ENCODE results near the gene PRKACA.

Gene PRKACA

GRCh38 chr19:14145381-14145780, 27.8 kb upstream of the PRKACA start:
- TF ChIP-seq, protein P1, sequence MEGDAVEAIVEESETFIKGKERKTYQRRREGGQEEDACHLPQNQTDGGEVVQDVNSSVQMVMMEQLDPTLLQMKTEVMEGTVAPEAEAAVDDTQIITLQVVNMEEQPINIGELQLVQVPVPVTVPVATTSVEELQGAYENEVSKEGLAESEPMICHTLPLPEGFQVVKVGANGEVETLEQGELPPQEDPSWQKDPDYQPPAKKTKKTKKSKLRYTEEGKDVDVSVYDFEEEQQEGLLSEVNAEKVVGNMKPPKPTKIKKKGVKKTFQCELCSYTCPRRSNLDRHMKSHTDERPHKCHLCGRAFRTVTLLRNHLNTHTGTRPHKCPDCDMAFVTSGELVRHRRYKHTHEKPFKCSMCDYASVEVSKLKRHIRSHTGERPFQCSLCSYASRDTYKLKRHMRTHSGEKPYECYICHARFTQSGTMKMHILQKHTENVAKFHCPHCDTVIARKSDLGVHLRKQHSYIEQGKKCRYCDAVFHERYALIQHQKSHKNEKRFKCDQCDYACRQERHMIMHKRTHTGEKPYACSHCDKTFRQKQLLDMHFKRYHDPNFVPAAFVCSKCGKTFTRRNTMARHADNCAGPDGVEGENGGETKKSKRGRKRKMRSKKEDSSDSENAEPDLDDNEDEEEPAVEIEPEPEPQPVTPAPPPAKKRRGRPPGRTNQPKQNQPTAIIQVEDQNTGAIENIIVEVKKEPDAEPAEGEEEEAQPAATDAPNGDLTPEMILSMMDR (IDR thresholded peaks at IDR 0.05; ENCODE audit: unreplicated experiment in 3 of 3) = no peak
- peaks cover 23% of the 10 kb centered on the region for H3K4me1 Mint-ChIP-seq
- H3K27ac Mint-ChIP-seq = peak overlapping the region in 1 of 3 experiments; percentile 34
- no peak overlapping the region for H3K4me3 Mint-ChIP-seq
- H3K9me3 Mint-ChIP-seq = no peaks in the 10 kb centered on the region
- H3K27me3 Mint-ChIP-seq (ENCODE audit: low read depth) = peaks cover 4% of the 10 kb centered on the region
- H3K36me3 Mint-ChIP-seq (ENCODE audit: low read depth) = no peaks in the 10 kb centered on the region

DNA sequence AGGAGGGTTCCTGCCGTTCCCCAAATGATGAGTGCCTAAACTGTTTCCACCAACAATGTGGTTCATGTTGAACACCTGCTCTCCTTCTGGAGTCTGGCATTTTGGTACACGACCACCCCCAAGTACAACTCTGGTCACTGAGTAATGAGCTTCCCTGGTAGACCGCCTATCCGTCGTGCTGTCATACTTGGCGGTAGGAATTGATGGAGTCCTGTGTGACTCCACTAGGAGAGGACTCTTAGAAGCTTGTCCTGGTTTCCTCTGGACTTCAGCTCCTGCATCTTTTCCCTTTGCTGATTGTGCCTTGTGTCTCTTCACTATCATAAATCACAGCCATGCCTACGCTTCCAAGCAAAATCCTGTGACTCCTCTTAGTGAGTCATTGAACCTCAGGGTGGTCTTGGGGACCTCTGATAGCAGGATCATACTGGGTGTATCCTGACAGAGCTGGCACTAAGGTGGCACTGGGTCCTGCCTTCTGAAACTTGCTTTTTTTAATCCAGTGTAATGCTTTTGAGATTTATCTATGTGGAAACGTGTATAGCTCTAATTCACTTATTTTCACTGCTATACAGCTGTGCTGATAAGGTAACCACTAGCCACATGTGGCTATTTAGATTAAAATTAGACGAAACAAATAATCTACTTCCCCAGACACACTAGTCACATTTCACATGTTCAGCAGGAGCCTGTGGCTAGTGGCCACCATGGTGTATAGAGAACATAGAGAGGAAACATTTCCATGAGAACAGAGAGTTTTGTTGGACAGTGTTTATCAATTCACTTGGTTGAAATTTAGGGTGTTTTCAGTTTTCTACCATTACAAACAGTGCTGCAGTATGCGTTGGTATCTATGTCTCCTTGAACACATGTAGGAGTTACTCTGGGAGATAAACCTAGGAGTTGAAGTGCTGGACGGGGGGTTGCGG, 25.0 kb upstream of the PRKACA start:
- TF ChIP-seq, protein P1 (IDR thresholded peaks at IDR 0.05; ENCODE audit: unreplicated experiment in 3 of 3) = no peak
- Mint-ChIP-seq H3K4me3 (no peak overlapping the region), H3K9me3 (no peaks in the 10 kb centered on the region), H3K27ac (peak overlapping the region in 1 of 3 experiments; percentile 23), H3K36me3 (ENCODE audit: low read depth) (no peaks in the 10 kb centered on the region), H3K4me1 (peaks cover 17% of the 10 kb centered on the region), H3K27me3 (ENCODE audit: low read depth) (no peaks in the 10 kb centered on the region)

- TF ChIP-seq, protein P1 (IDR thresholded peaks at IDR 0.05; ENCODE audit: unreplicated experiment in 3 of 3) = no peak
- Mint-ChIP-seq H3K9me3 (no peaks in the 10 kb centered on the region), H3K27me3 (ENCODE audit: low read depth) (no peaks in the 10 kb centered on the region), H3K36me3 (ENCODE audit: low read depth) (no peaks in the 10 kb centered on the region), H3K27ac (no peak overlapping the region), H3K4me3 (no peak overlapping the region), H3K4me1 (peaks cover 17% of the 10 kb centered on the region)
These were observed 23.5 kb upstream of the PRKACA start for GRCh38 chr19:14141041-14141440.

DNA sequence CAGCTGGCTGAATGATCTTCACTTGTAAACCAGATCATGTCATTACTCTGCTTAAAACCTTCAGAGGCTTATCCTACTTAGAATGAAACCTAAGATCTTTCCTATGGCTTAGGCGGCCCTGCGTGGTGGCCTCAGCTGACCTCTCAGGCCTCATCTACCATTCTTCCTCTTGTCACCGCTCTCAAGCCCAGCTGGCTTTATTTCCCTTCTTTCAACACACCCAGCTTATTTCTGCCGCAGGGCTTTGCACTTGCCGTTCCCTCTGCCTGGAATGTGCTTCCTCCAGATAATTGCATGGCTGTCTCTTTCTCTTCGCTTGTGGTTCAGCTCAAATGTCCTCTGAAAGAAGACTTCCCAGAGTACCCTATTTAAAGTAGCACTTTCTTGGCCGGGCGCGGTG, 22.4 kb upstream of the PRKACA start:
- H3K4me1 Mint-ChIP-seq = peaks cover 24% of the 10 kb centered on the region
- H3K9me3 Mint-ChIP-seq = no peaks in the 10 kb centered on the region
- no peaks in the 10 kb centered on the region for H3K27me3 Mint-ChIP-seq (ENCODE audit: low read depth)
- no peaks in the 10 kb centered on the region for H3K36me3 Mint-ChIP-seq (ENCODE audit: low read depth)
- H3K4me3 Mint-ChIP-seq = peak overlapping the region; percentile 67 to 81 (median 77)
- TF ChIP-seq, protein P1 (IDR thresholded peaks at IDR 0.05; ENCODE audit: unreplicated experiment in 3 of 3) = no peak
- H3K27ac Mint-ChIP-seq = peak overlapping the region; percentile 9 to 72 (median 41)

DNA sequence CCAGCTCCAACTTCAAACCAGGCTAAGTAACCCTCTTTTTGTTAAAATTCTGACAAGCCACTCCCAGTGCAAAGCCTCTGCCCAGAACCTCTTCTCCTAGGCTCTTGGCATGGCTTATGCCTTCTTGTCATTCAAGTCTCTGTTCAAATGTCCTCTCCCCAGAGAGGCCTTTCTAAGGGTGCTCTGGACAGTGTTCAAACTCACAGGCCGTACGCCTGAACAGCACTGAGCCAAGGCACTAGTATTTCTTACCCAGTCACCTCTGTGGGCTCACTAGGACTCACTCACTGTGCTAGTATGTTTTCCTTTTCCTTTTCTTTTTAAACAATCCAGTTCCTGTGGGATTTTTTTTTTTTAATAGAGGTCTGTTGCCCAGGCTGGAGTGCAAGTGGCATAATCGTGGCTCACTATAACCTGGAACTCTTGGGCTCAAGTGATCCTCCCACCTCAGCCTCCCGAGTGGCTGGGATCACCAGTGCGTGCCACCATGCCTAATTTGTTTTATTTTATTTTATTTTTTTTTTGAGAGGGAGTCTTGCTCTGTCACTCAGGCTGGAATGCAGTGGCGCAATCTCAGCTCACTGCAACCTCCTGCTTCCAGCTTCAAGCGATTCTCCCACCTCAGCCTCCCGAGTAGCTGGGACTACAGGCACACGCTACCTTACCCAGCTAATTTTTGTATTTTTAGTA, 21.2 kb upstream of the PRKACA start:
- TF ChIP-seq, protein P1 (IDR thresholded peaks at IDR 0.05; ENCODE audit: unreplicated experiment in 3 of 3) = no peak

More for the DNA sequence above, 21.2 kb upstream of the PRKACA start:
- Mint-ChIP-seq H3K4me3 (peak overlapping the region; percentile 71 to 83 (median 82)), H3K27ac (peak overlapping the region; percentile 40 to 74 (median 60)), H3K36me3 (ENCODE audit: low read depth) (no peaks in the 10 kb centered on the region), H3K4me1 (peaks cover 33% of the 10 kb centered on the region), H3K27me3 (ENCODE audit: low read depth) (no peaks in the 10 kb centered on the region), H3K9me3 (no peaks in the 10 kb centered on the region)
